Tibial nerve (tissue), 4 donors: ENCODE results near the gene C1orf52. TPM values are rescaled to one million over a fixed set of nuclear protein-coding genes. Genes with fewer than 3 reads are reported as not detected.

Source experiments
- DNase-seq, 2 donors: peaks; one replicate each; pipeline ENCODE4 v3.0.0-alpha.2; 2019; ENCODE audit warnings: low spot score in 2 of 2
- H3K27ac ChIP-seq, 4 donors: fragments of 200-600 bp; sonication (generic) in 3 of 4; one replicate each; pipeline ENCODE4 v1.5.1; 2017 to 2019; ENCODE audit warnings: mild to moderate bottlenecking in 1 of 4
- H3K27me3 ChIP-seq, 2 donors: fragments of 200-600 bp; sonication (generic) in 1 of 2; one replicate each; pipeline versions ENCODE4 v1.5.1 to v1.6.0; 2017 to 2019
- H3K36me3 ChIP-seq, 3 donors: fragments of 200-600 bp; sonication (generic); one replicate each; pipeline ENCODE4 v1.5.1; 2018 to 2019
- H3K4me1 ChIP-seq, 4 donors: fragments of 200-600 bp; sonication (generic) in 3 of 4; one replicate each; pipeline ENCODE4 v1.5.1; 2017 to 2019
- H3K4me3 ChIP-seq, 4 donors: fragments of 200-600 bp; sonication (generic) in 3 of 4; one replicate each; pipeline ENCODE4 v1.5.1; 2017 to 2019; ENCODE audit warnings: mild to moderate bottlenecking in 1 of 4, moderate library complexity in 1 of 4
- H3K9me3 ChIP-seq, 4 donors: fragments of 200-600 bp; sonication (generic) in 3 of 4; one replicate each; pipeline ENCODE4 v1.5.1; 2017 to 2019
- CTCF ChIP-seq, 5 experiments: fragments of 200-600 bp in 3 of 5; fragments of 450-650 bp in 2 of 5; sonication (generic) in 3 of 5; IDR thresholded peaks; one replicate each; pipeline ENCODE4 v1.5.1; 2016 to 2019; ENCODE audit warnings: antibody characterized with exemption in 5 of 5, mild to moderate bottlenecking in 3 of 5, moderate library complexity in 2 of 5
- EP300 ChIP-seq, 2 donors: sonication (generic); formaldehyde crosslinking; IDR thresholded peaks; one replicate each; pipeline ENCODE4 v1.6.1; 2017; ENCODE audit warnings: antibody characterized with exemption in 2 of 2, mild to moderate bottlenecking in 1 of 2
- POLR2A ChIP-seq, 2 donors: fragments of 450-650 bp; IDR thresholded peaks; one replicate each; pipeline ENCODE4 v1.6.1; 2017; ENCODE audit warnings: antibody characterized with exemption in 2 of 2, mild to moderate bottlenecking in 2 of 2, moderate library complexity in 2 of 2
- WGBS, 2 donors: methylation state at CpG; one replicate each; pipeline ENCODE4 v1.1.5; 2018; 5-methylcytosine and 5-hydroxymethylcytosine counted together
- total RNA-seq, 4 donors: library from RNA; depleted of rRNA; stranded (reverse); fragments of >200 nt; gene quantifications; one replicate each; pipeline ENCODE4 v1.1.0, GENCODE V29; 2016

The C1orf52 gene
- total RNA-seq, 4 donors from 2014 or later = 12.7 to 34.8 (median 24.5) TPM

GRCh38 chr1:85295654-85296053, 36.2 kb upstream of the C1orf52 start:
- Histone ChIP-seq H3K4me1 (peaks cover 0 to 21% (median 4%) of the 10 kb centered on the region in 4 donors), H3K27me3 (no peaks in the 10 kb centered on the region), H3K4me3 (no peak overlapping the region), H3K36me3 (no peaks in the 10 kb centered on the region), H3K9me3 (no peaks in the 10 kb centered on the region), H3K27ac (no peak overlapping the region)
- TF ChIP-seq CTCF (IDR thresholded peaks at IDR 0.05) = no peak
- TF ChIP-seq EP300 (IDR thresholded peaks at IDR 0.05) = no peak
- TF ChIP-seq POLR2A (IDR thresholded peaks at IDR 0.05) = no peak
- no peak for DNase-seq
- 82 to 86% methylated on average over 4 of the region's 4 CpGs for WGBS, 2 donors

GRCh38 chr1:85295006-85295431, 35.6 kb upstream of the C1orf52 start:
- WGBS, 2 donors = 39 to 43% methylated on average over 3 of the region's 3 CpGs
- Histone ChIP-seq H3K4me1 (peaks cover 0 to 21% (median 4%) of the 10 kb centered on the region in 4 donors), H3K27ac (no peak overlapping the region), H3K27me3 (no peaks in the 10 kb centered on the region), H3K4me3 (no peak overlapping the region), H3K9me3 (no peaks in the 10 kb centered on the region), H3K36me3 (no peaks in the 10 kb centered on the region)
- no peak for DNase-seq
- TF ChIP-seq EP300 (IDR thresholded peaks at IDR 0.05) = peak in 1 of 2 donors; percentile 33
- no peak for TF ChIP-seq CTCF (IDR thresholded peaks at IDR 0.05)

- DNase-seq = no peak
- Histone ChIP-seq H3K4me1 (peaks cover 0 to 13% (median 0%) of the 10 kb centered on the region in 4 donors), H3K27me3 (no peaks in the 10 kb centered on the region), H3K4me3 (no peak overlapping the region), H3K9me3 (no peaks in the 10 kb centered on the region), H3K27ac (no peak overlapping the region), H3K36me3 (no peaks in the 10 kb centered on the region)
- TF ChIP-seq POLR2A (IDR thresholded peaks at IDR 0.05) (no peak), CTCF (IDR thresholded peaks at IDR 0.05) (no peak), EP300 (IDR thresholded peaks at IDR 0.05) (no peak)
- 98 to 100% methylated on average over 2 of the region's 2 CpGs for WGBS, 2 donors
Observed at GRCh38 chr1:85290826-85291225, 31.4 kb upstream of the C1orf52 start.

GRCh38 chr1:85289848-85290335, 30.4 kb upstream of the C1orf52 start:
- DNase-seq = no peak
- TF ChIP-seq POLR2A (IDR thresholded peaks at IDR 0.05) = no peak
- TF ChIP-seq CTCF (IDR thresholded peaks at IDR 0.05) = no peak
- TF ChIP-seq EP300 (IDR thresholded peaks at IDR 0.05) = no peak
- H3K4me3 ChIP-seq = no peak overlapping the region
- peaks cover 0 to 2% (median 0%) of the 10 kb centered on the region in 3 donors for H3K36me3 ChIP-seq
- H3K4me1 ChIP-seq = peaks cover 0 to 4% (median 0%) of the 10 kb centered on the region in 4 donors
- H3K9me3 ChIP-seq = no peaks in the 10 kb centered on the region
- H3K27ac ChIP-seq = no peak overlapping the region
- WGBS, 2 donors = 94% methylated on average over 4 of the region's 4 CpGs
- H3K27me3 ChIP-seq = no peaks in the 10 kb centered on the region

GRCh38 chr1:85289207-85289847, 29.9 kb upstream of the C1orf52 start:
- H3K27me3 ChIP-seq = no peaks in the 10 kb centered on the region
- no peaks in the 10 kb centered on the region for H3K9me3 ChIP-seq
- peaks cover 0 to 8% (median 0%) of the 10 kb centered on the region in 3 donors for H3K36me3 ChIP-seq
- H3K4me1 ChIP-seq = no peaks in the 10 kb centered on the region
- no peak for DNase-seq
- TF ChIP-seq POLR2A (IDR thresholded peaks at IDR 0.05) (no peak), CTCF (IDR thresholded peaks at IDR 0.05) (no peak), EP300 (IDR thresholded peaks at IDR 0.05) (no peak)
- 91 to 93% methylated on average over 9 of the region's 9 CpGs for WGBS, 2 donors
- H3K4me3 ChIP-seq = no peak overlapping the region
- H3K27ac ChIP-seq = no peak overlapping the region
